Left lung (tissue), 10 donors: ENCODE results near the gene PLXNA3. TPM values are rescaled to one million over a fixed set of nuclear protein-coding genes. Genes with fewer than 3 reads are reported as not detected.

ENCODE experiments used
- ATAC-seq: fragments of 200-7000 bp; cut with Tn5 transposase; one replicate; pipeline ENCODE4 v1.9.1; 2020; ENCODE audit warnings: moderate library complexity
- DNase-seq, 4 donors: peaks; one replicate each; pipeline ENCODE4 v3.0.0-alpha.2; 2013 to 2020
- H3K27ac ChIP-seq, 2 donors: fragments of 200-600 bp; sonication (generic) in 1 of 2; one replicate each; pipeline versions ENCODE4 v1.5.0 to v1.8.0; 2020 to 2021
- H3K27me3 ChIP-seq, 2 donors: fragments of 200-600 bp; sonication (generic) in 1 of 2; one replicate each; pipeline versions ENCODE4 v1.5.0 to v1.8.0; 2020 to 2021
- H3K36me3 ChIP-seq, 2 donors: fragments of 200-600 bp; sonication (generic) in 1 of 2; one replicate each; pipeline versions ENCODE4 v1.5.0 to v1.8.0; 2020 to 2021
- H3K4me1 ChIP-seq, 2 donors: fragments of 200-600 bp; one replicate each; pipeline ENCODE4 v1.8.0; 2021
- H3K4me3 ChIP-seq, 2 donors: fragments of 200-600 bp; sonication (generic) in 1 of 2; one replicate each; pipeline versions ENCODE4 v1.5.0 to v1.8.0; 2020 to 2021; ENCODE audit warnings: mild to moderate bottlenecking in 1 of 2
- H3K9me3 ChIP-seq, 2 donors: fragments of 200-600 bp; sonication (generic) in 1 of 2; one replicate each; pipeline versions ENCODE4 v1.5.0 to v1.8.0; 2020 to 2021
- intact Hi-C, 2 donors: fragments of 100-400 bp; cut with DNase I; formaldehyde crosslinking; loops; one replicate each; pipeline versions ENCODE4 v1.11.2 to v1.14.2; 2022
- microRNA-seq, 2 donors: library from miRNA; unstranded; fragments of <30 nt; microRNA quantifications; one replicate each; pipeline ENCODE4, GENCODE V29; 2019
- polyA plus RNA-seq, 6 donors: library from polyadenylated mRNA; unstranded; fragments of 120-200 nt; gene quantifications; one replicate each; pipeline ENCODE4 v1.2.1, GENCODE V29; 2013; ENCODE audit not compliant: insufficient read length in 6 of 6
- total RNA-seq, 2 donors: library from RNA; stranded (reverse); fragmentation: NEBNext Ultra II Directional; extraction: Animal tissue kit (Norgen Biotek cat#: 25700); gene quantifications; one replicate each; pipeline ENCODE4 v1.2.1, GENCODE V29; 2021
- TF ChIP-seq, protein P1 (sequence below), 2 donors: fragments of 200-600 bp; sonication (generic) in 1 of 2; IDR thresholded peaks; one replicate each; pipeline versions ENCODE4 v1.5.0 to v1.8.0; 2021; ENCODE audit warnings: antibody characterized with exemption in 2 of 2
- donor health status: DM: no; HTN: yes; CAD: no.
- donor health status: DM: no; HTN: no; CAD: no.

Gene PLXNA3
- total and polyA plus RNA-seq, 8 donors: 48.7 to 83.6 (median 60.9) TPM

DNA sequence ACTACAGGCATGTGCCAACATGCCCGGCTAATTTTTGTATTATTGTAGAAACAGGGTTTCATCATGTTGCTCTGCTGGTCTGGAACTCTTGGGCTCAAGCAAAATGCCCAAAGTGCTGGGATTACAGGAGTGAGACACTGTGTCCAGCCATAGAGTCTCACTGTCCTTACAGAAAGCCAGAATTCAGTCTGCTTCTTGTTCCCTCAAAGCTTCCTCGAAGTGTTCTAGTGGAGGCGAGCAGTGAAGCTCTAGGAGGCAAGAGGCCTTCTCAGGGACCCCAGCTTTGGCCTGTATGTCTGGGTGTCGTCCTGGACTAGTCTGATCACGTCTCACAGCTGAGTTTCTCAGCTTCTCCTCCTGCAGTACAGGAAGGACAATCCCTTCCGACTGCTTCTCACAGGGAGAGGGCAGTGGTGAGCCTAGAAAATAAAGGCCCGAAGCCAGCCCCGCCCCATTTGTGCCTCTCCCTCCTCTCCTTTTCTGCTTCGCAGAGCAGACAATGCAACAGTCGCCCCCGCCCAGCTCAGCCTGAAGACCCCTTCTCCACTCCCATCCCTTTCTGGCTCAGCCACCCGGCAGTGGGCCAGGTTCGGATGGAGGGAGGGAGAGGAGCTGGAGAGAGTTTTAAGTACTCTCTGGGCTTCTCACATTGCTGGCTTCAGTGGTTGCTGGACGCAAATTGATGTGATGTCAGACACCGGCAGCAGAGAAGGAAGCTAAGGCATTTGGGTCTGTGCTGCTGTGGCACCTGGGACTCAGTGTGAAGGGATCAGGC, 69.0 kb downstream of the PLXNA3 start:
- DNase-seq (peak; percentile 81 to 91 (median 84)), ATAC-seq (peak; percentile 92)
- H3K27me3 ChIP-seq: no peaks in the 10 kb centered on the region
- no peaks in the 10 kb centered on the region for H3K9me3 ChIP-seq
- intact Hi-C loops: no loop called here
- H3K4me1 ChIP-seq: no peaks in the 10 kb centered on the region
- peak overlapping the region; percentile 63 to 81 for H3K27ac ChIP-seq
- TF ChIP-seq, protein P1, sequence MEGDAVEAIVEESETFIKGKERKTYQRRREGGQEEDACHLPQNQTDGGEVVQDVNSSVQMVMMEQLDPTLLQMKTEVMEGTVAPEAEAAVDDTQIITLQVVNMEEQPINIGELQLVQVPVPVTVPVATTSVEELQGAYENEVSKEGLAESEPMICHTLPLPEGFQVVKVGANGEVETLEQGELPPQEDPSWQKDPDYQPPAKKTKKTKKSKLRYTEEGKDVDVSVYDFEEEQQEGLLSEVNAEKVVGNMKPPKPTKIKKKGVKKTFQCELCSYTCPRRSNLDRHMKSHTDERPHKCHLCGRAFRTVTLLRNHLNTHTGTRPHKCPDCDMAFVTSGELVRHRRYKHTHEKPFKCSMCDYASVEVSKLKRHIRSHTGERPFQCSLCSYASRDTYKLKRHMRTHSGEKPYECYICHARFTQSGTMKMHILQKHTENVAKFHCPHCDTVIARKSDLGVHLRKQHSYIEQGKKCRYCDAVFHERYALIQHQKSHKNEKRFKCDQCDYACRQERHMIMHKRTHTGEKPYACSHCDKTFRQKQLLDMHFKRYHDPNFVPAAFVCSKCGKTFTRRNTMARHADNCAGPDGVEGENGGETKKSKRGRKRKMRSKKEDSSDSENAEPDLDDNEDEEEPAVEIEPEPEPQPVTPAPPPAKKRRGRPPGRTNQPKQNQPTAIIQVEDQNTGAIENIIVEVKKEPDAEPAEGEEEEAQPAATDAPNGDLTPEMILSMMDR (IDR thresholded peaks at IDR 0.05): peak; percentile 35 to 50
- H3K36me3 ChIP-seq: peaks cover 0 to 10% of the 10 kb centered on the region in 2 donors
- H3K4me3 ChIP-seq: no peak overlapping the region

Small RNA genes within 50 kb of the gene (microRNA-seq; reads per million reads assigned to microRNA genes)
- 0.17 to 2.0 reads per million in 2 donors for gene MIR6858

Other genes with a start within 250 kb of the PLXNA3 start
- gene OPN1MW2, start 238.5 kb upstream of the PLXNA3 start, total RNA-seq: not detected
- gene OPN1MW2, start 238.5 kb upstream of the PLXNA3 start, polyA plus RNA-seq: not detected
- not detected for gene OPN1MW3, start 200.7 kb upstream of the PLXNA3 start, total RNA-seq
- gene OPN1MW3, start 200.7 kb upstream of the PLXNA3 start, polyA plus RNA-seq: not detected
- gene TEX28, start 163.2 kb upstream of the PLXNA3 start, total RNA-seq: not detected
- not detected for gene TEX28, start 163.2 kb upstream of the PLXNA3 start, polyA plus RNA-seq
- gene TKTL1, start 162.5 kb upstream of the PLXNA3 start, total RNA-seq: under 1 TPM in 1 of 2 donors, not detected in 1; 0.47 TPM
- under 1 TPM; 0.27 to 0.52 (median 0.37) TPM for gene TKTL1, start 162.5 kb upstream of the PLXNA3 start, polyA plus RNA-seq
- 1,000 to 10,000 TPM; 1,139 to 1,793 TPM for gene FLNA, start 83.6 kb upstream of the PLXNA3 start, total RNA-seq
- 100 to 1,000 TPM; 434 to 671 (median 559) TPM for gene FLNA, start 83.6 kb upstream of the PLXNA3 start, polyA plus RNA-seq
- gene EMD, start 79.0 kb upstream of the PLXNA3 start, total RNA-seq: 10 to 100 TPM; 50.1 to 56.6 TPM
- gene EMD, start 79.0 kb upstream of the PLXNA3 start, polyA plus RNA-seq: 10 to 100 TPM; 55.4 to 77.1 (median 66.3) TPM
- 1,000 to 10,000 TPM; 2,309 to 2,455 TPM for gene RPL10, start 59.9 kb upstream of the PLXNA3 start, total RNA-seq
- gene RPL10, start 59.9 kb upstream of the PLXNA3 start, polyA plus RNA-seq: 1,000 to 10,000 TPM; 4,648 to 5,478 (median 4,971) TPM
- 10 to 100 TPM; 34.7 to 36.1 TPM for gene DNASE1L1, start 49.0 kb upstream of the PLXNA3 start, total RNA-seq
- gene DNASE1L1, start 49.0 kb upstream of the PLXNA3 start, polyA plus RNA-seq: 10 to 100 TPM in 4 of 6 donors, 1 to 10 TPM in 2; 8.8 to 11.3 (median 10.2) TPM
- 10 to 100 TPM; 34.7 to 45.5 TPM for gene TAFAZZIN, start 46.7 kb upstream of the PLXNA3 start, total RNA-seq
- gene TAFAZZIN, start 46.7 kb upstream of the PLXNA3 start, polyA plus RNA-seq: 10 to 100 TPM; 33.9 to 44.8 (median 38.1) TPM
- gene ATP6AP1, start 29.6 kb upstream of the PLXNA3 start, total RNA-seq: 100 to 1,000 TPM; 139 to 168 TPM
- 10 to 100 TPM; 89.4 to 99.8 (median 97.3) TPM for gene ATP6AP1, start 29.6 kb upstream of the PLXNA3 start, polyA plus RNA-seq
- 100 to 1,000 TPM; 107 to 108 TPM for gene GDI1, start 21.1 kb upstream of the PLXNA3 start, total RNA-seq
- 100 to 1,000 TPM; 119 to 163 (median 137) TPM for gene GDI1, start 21.1 kb upstream of the PLXNA3 start, polyA plus RNA-seq
- 10 to 100 TPM; 72.6 to 82.1 TPM for gene FAM50A, start 14.1 kb upstream of the PLXNA3 start, total RNA-seq
- 10 to 100 TPM; 43.1 to 58.3 (median 46.4) TPM for gene FAM50A, start 14.1 kb upstream of the PLXNA3 start, polyA plus RNA-seq
- gene LAGE3, start 21.0 kb downstream of the PLXNA3 start, total RNA-seq: 10 to 100 TPM; 20.9 to 21.0 TPM
- 10 to 100 TPM; 14.9 to 24.2 (median 18.4) TPM for gene LAGE3, start 21.0 kb downstream of the PLXNA3 start, polyA plus RNA-seq
- gene UBL4A, start 28.3 kb downstream of the PLXNA3 start, total RNA-seq: 10 to 100 TPM; 33.4 to 37.9 TPM
- 10 to 100 TPM; 24.7 to 32.3 (median 27.2) TPM for gene UBL4A, start 28.3 kb downstream of the PLXNA3 start, polyA plus RNA-seq
- gene SLC10A3, start 32.3 kb downstream of the PLXNA3 start, total RNA-seq: 10 to 100 TPM; 25.1 to 26.8 TPM
- gene SLC10A3, start 32.3 kb downstream of the PLXNA3 start, polyA plus RNA-seq: 10 to 100 TPM; 13.3 to 22.7 (median 18.2) TPM
- 10 to 100 TPM; 35.3 to 43.6 TPM for gene FAM3A, start 58.0 kb downstream of the PLXNA3 start, total RNA-seq
- gene FAM3A, start 58.0 kb downstream of the PLXNA3 start, polyA plus RNA-seq: 10 to 100 TPM; 27.1 to 45.3 (median 34.1) TPM
- gene G6PD, start 88.6 kb downstream of the PLXNA3 start, total RNA-seq: 100 to 1,000 TPM in 1 of 2 donors, 10 to 100 TPM in 1; 66.8 to 109 TPM
- gene G6PD, start 88.6 kb downstream of the PLXNA3 start, polyA plus RNA-seq: 10 to 100 TPM; 34.8 to 46.4 (median 38.3) TPM
- 10 to 100 TPM; 28.1 to 52.5 TPM for gene IKBKG, start 89.3 kb downstream of the PLXNA3 start, total RNA-seq
- gene IKBKG, start 89.3 kb downstream of the PLXNA3 start, polyA plus RNA-seq: 10 to 100 TPM; 14.2 to 23.0 (median 15.1) TPM
- not detected for gene CTAG1A, start 126.9 kb downstream of the PLXNA3 start, total RNA-seq
- not detected for gene CTAG1A, start 126.9 kb downstream of the PLXNA3 start, polyA plus RNA-seq
- not detected for gene CTAG1B, start 161.0 kb downstream of the PLXNA3 start, total RNA-seq
- gene CTAG1B, start 161.0 kb downstream of the PLXNA3 start, polyA plus RNA-seq: not detected
- gene CTAG2, start 195.3 kb downstream of the PLXNA3 start, total RNA-seq: not detected
- gene CTAG2, start 195.3 kb downstream of the PLXNA3 start, polyA plus RNA-seq: not detected